ENCODE data around the gene RBBP4.

The RBBP4 gene

GRCh38 chr1:32724678-32725614 lies 73.9 kb downstream of the RBBP4 start (continued):
- TF ChIP-seq GLIS1 (tag by site-specific recombination; IDR thresholded peaks at IDR 0.05) (peak; percentile 56), ZNF174 (tag by site-specific recombination; IDR thresholded peaks at IDR 0.05) (no peak), ZNF184 (tag by site-specific recombination; IDR thresholded peaks at IDR 0.05) (0 out of 2 replicates have a peak, but pooled peaks have one; percentile 20), ZBTB26 (tag by site-specific recombination; optimal IDR thresholded peaks at IDR 0.05) (no peak), GLIS2 (tag by site-specific recombination; IDR thresholded peaks at IDR 0.05) (peak; percentile 77)

GRCh38 chr1:32725615-32725982 lies 74.6 kb downstream of the RBBP4 start:
- H3K4me3 ChIP-seq (ENCODE audit: low read depth, low read length): no peak overlapping the region

GRCh38 chr1:32727876-32728275 lies 76.9 kb downstream of the RBBP4 start:
- Histone ChIP-seq H3K27ac (ENCODE audit: extremely low read depth, low read depth, low read length) (no peak overlapping the region), H3K9me3 (ENCODE audit: control insufficient read depth, insufficient read depth, low read depth, low read length) (no peaks in the 10 kb centered on the region), H3K36me3 (ENCODE audit: control insufficient read depth in 2 of 2, insufficient read depth in 1 of 2, low read length in 2 of 2) (no peaks in the 10 kb centered on the region), H3K4me3 (ENCODE audit: low read depth, low read length) (no peak overlapping the region), H3K4me1 (ENCODE audit: control insufficient read depth, insufficient read depth, low read length) (no peaks in the 10 kb centered on the region)
- TF ChIP-seq ZNF626 (tag by site-specific recombination; IDR thresholded peaks at IDR 0.05) (no peak), SETDB1 (IDR thresholded peaks at IDR 0.05; ENCODE audit: insufficient read length, low read length) (no peak), ZNF112 (tag by site-specific recombination; IDR thresholded peaks at IDR 0.05) (no peak)
- POLR2A ChIA-PET: interaction anchor here (0.9 to 1.8 kb wide), 3 partner anchors 9 to 35 kb away, joined by 3 to 5 read pairs (median 4); no protein-coding TSS in a partner anchor
- CTCF ChIA-PET: interaction anchor here (0.6 to 2.5 kb wide), 6 partner anchors 12 to 1073 kb away, joined by 3 to 18 read pairs (median 4); no protein-coding TSS in a partner anchor

More at GRCh38 chr1:32725615-32725982, 74.6 kb downstream of the RBBP4 start:
- TF ChIP-seq ZFP41 (tag by site-specific recombination; IDR thresholded peaks at IDR 0.05; ENCODE audit: borderline replicate concordance): no peak
- TF ChIP-seq ZNF148 (tag by site-specific recombination; IDR thresholded peaks at IDR 0.05; ENCODE audit: borderline replicate concordance): no peak
- TF ChIP-seq ZNF366 (tag by site-specific recombination; conservative IDR thresholded peaks at IDR 0.05): 0 out of 2 replicates have a peak, but pooled peaks have one; percentile 22
- peak; percentile 91 for TF ChIP-seq EGR2 (tag by site-specific recombination; IDR thresholded peaks at IDR 0.05; ENCODE audit: low read depth)
- no peak for TF ChIP-seq ZNF184 (tag by site-specific recombination; IDR thresholded peaks at IDR 0.05)
- TF ChIP-seq ZFHX2 (tag by site-specific recombination; conservative IDR thresholded peaks at IDR 0.05): peak; percentile 78
- TF ChIP-seq ZXDB (tag by site-specific recombination; IDR thresholded peaks at IDR 0.05): no peak
- no peak for TF ChIP-seq ZNF2 (tag by site-specific recombination; IDR thresholded peaks at IDR 0.05)
- ChIA-PET CTCF (interaction anchor here (0.5 to 1.5 kb wide), 2 partner anchors 13 to 150 kb away, joined by 3 to 4 read pairs; no protein-coding TSS in a partner anchor), POLR2A (interaction anchor here (0.6 kb wide), 1 partner anchor 13 kb away, joined by 4 read pairs; no protein-coding TSS in a partner anchor)
- Histone ChIP-seq H3K4me1 (ENCODE audit: control insufficient read depth, insufficient read depth, low read length) (no peaks in the 10 kb centered on the region), H3K36me3 (ENCODE audit: control insufficient read depth in 2 of 2, insufficient read depth in 1 of 2, low read length in 2 of 2) (no peaks in the 10 kb centered on the region), H3K9me3 (ENCODE audit: control insufficient read depth, insufficient read depth, low read depth, low read length) (no peaks in the 10 kb centered on the region), H3K27ac (ENCODE audit: extremely low read depth, low read depth, low read length) (no peak overlapping the region)

Measured in HEK293 (cell line).